LNCAP (cell line): ENCODE measurements around the gene MGA.

Source experiments
- CTCF ChIP-seq: fragments of 450-650 bp; IDR thresholded peaks from 2 replicates; pipeline ENCODE4 v1.5.1; 2017; ENCODE audit warnings: mild to moderate bottlenecking

MGA gene

GRCh38 chr15:41797201-41797944 is 137.2 kb downstream of the MGA start:
- TF ChIP-seq CTCF: no peak

- TF ChIP-seq CTCF: no peak
Observed at GRCh38 chr15:41798607-41799487, 138.6 kb downstream of the MGA start.

- no peak for TF ChIP-seq CTCF
Observed at GRCh38 chr15:41799488-41799805, 139.2 kb downstream of the MGA start.

GRCh38 chr15:41801185-41801584 is 141.0 kb downstream of the MGA start:
- TF ChIP-seq CTCF: no peak

GRCh38 chr15:41801850-41802455 is 141.7 kb downstream of the MGA start:
- TF ChIP-seq CTCF: no peak

GRCh38 chr15:41804361-41804760 is 144.2 kb downstream of the MGA start:
- TF ChIP-seq CTCF: no peak

GRCh38 chr15:41804916-41805666 is 144.9 kb downstream of the MGA start:
- TF ChIP-seq CTCF: no peak
